Activated B cell treated with CpG ODN at 0.5 μM for 24 hours (primary cell): ENCODE data around the gene ANKRD13D. TPM values are rescaled to one million over a fixed set of nuclear protein-coding genes. Genes with fewer than 3 reads are reported as not detected.
A peak's percentile ranks its signal among the peaks of the same experiment; 100 is the strongest.

Source experiments
- ATAC-seq: fragments of 200-7000 bp; cut with Tn5 transposase; one replicate; pipeline ENCODE4 v1.10.0; 2021; ENCODE audit warnings: low read depth, mild to moderate bottlenecking, moderate library complexity
- CTCF ChIA-PET: fragments of 350-600 bp; sonication (Branson Sonifier 250); formaldehyde crosslinking; loops from one replicate; lab custom pipeline; 2021; ENCODE audit warnings: antibody characterized with exemption; lab: Charles Lee
- POLR2A ChIA-PET: fragments of 350-600 bp; sonication (Branson Sonifier 250); formaldehyde crosslinking; loops from one replicate; lab custom pipeline; 2021; ENCODE audit warnings: antibody characterized with exemption; lab: Charles Lee
- DNase-seq: peaks from one replicate; pipeline ENCODE4 v3.0.0; 2022
- H3K27ac Mint-ChIP-seq: one replicate; pipeline ENCODE4 v1.8.0; 2020; ENCODE audit warnings: mixed read lengths
- H3K27me3 Mint-ChIP-seq: one replicate; pipeline ENCODE4 v1.8.0; 2021; ENCODE audit warnings: mixed read lengths
- H3K36me3 Mint-ChIP-seq: one replicate; pipeline ENCODE4 v1.8.0; 2021; ENCODE audit warnings: low read depth, mixed read lengths
- H3K4me1 Mint-ChIP-seq: one replicate; pipeline ENCODE4 v1.8.0; 2021; ENCODE audit warnings: mixed read lengths
- H3K4me3 Mint-ChIP-seq: one replicate; pipeline ENCODE4 v1.8.0; 2020; ENCODE audit warnings: mild to moderate bottlenecking, mixed read lengths
- H3K9me3 Mint-ChIP-seq: one replicate; pipeline ENCODE4 v1.8.0; 2020; ENCODE audit warnings: mixed read lengths
- intact Hi-C: fragments of 100-400 bp; cut with micrococcal nuclease; formaldehyde crosslinking; loops from one replicate; pipeline ENCODE4 v1.15.1; 2024
- total RNA-seq: library from RNA; stranded (reverse); gene quantifications from 2 replicates; pipeline ENCODE4 v1.2.3, GENCODE V29; 2022
- TF ChIP-seq, protein P1 (sequence below): fragments of 200-600 bp; IDR thresholded peaks from one replicate; pipeline ENCODE4 v1.8.0; 2022; ENCODE audit warnings: antibody characterized with exemption, mild to moderate bottlenecking

The ANKRD13D gene
- total RNA-seq, 1 donor from 2014 or later, result 116 TPM

DNA sequence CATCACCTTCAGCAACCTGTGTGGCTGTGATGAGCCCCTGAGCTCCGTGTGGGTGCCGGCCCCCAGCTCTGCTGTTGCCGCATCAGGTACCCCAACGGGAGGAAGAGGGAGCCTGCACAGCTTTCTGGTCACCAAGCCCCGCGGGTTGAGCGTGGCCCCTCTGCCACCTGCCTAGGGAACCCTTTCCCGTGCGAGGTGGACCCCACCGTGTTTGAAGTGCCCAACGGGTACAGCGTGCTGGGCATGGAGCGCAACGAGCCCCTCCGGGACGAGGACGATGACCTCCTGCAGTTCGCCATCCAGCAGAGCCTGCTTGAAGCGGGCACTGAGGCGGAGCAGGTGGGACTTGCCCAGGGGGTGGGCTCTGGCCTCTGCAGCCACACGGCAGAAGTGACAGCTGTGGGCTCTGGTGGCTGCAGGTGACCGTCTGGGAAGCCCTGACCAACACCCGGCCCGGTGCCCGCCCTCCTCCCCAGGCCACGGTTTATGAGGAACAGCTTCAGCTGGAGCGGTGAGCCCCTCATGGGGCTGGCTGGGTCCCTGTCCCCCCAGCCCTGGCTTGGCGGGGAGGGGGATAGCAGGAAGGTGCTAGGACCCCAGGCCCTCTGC lies 12.3 kb downstream of the ANKRD13D start:
- H3K4me3 Mint-ChIP-seq, result no peak overlapping the region
- peak; percentile 7 for DNase-seq
- H3K9me3 Mint-ChIP-seq, result peaks cover 4% of the 10 kb centered on the region
- intact Hi-C loops, result no loop called here
- ChIA-PET CTCF (no interaction called here), POLR2A (interaction anchor here (1.0 to 1.4 kb wide), 3 partner anchors 13 to 33 kb away, joined by 3 to 4 read pairs (median 3); partner anchors contain the start of gene ANKRD13D)
- no peaks in the 10 kb centered on the region for H3K27me3 Mint-ChIP-seq
- TF ChIP-seq, protein P1, sequence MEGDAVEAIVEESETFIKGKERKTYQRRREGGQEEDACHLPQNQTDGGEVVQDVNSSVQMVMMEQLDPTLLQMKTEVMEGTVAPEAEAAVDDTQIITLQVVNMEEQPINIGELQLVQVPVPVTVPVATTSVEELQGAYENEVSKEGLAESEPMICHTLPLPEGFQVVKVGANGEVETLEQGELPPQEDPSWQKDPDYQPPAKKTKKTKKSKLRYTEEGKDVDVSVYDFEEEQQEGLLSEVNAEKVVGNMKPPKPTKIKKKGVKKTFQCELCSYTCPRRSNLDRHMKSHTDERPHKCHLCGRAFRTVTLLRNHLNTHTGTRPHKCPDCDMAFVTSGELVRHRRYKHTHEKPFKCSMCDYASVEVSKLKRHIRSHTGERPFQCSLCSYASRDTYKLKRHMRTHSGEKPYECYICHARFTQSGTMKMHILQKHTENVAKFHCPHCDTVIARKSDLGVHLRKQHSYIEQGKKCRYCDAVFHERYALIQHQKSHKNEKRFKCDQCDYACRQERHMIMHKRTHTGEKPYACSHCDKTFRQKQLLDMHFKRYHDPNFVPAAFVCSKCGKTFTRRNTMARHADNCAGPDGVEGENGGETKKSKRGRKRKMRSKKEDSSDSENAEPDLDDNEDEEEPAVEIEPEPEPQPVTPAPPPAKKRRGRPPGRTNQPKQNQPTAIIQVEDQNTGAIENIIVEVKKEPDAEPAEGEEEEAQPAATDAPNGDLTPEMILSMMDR, result no peak
- H3K4me1 Mint-ChIP-seq, result peaks cover 3% of the 10 kb centered on the region
- no peak overlapping the region for H3K27ac Mint-ChIP-seq
- no peak for ATAC-seq
- H3K36me3 Mint-ChIP-seq, result peaks cover 50% of the 10 kb centered on the region

DNA sequence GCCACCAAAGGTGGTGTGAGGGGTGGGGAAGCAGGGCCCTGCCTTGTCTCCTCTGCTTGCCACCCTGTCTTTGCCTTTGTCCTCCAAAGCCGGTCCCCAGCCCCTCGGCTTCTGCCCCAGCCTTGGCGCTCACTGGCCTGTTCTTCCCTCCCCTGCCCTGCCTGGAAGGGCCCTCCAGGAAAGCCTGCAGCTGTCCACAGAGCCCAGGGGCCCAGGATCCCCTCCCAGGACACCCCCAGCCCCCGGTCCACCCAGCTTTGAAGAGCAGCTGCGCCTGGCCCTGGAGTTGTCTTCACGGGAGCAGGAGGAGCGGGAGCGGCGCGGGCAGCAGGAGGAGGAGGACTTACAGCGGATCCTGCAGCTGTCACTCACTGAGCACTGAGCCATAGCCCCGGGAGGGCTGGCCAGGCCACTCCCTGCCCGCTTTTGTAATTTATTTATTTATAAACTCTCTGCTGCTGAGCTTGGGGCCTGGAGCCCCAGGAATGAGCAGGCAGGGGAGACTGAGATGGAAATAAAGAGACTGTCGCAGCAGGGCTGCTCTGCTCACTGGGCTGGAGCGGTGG lies 12.9 kb downstream of the ANKRD13D start:
- Mint-ChIP-seq H3K4me3 (no peak overlapping the region), H3K9me3 (peaks cover under 1% of the 10 kb centered on the region), H3K36me3 (peaks cover 44% of the 10 kb centered on the region), H3K27me3 (no peaks in the 10 kb centered on the region), H3K27ac (no peak overlapping the region), H3K4me1 (peaks cover 3% of the 10 kb centered on the region)
- intact Hi-C loops, result no loop called here
- ChIA-PET POLR2A (interaction anchor here (0.7 to 2.9 kb wide), 5 partner anchors 13 to 158 kb away, joined by 3 to 13 read pairs (median 3); partner anchors contain the start of genes ANKRD13D and POLD4), CTCF (no interaction called here)
- TF ChIP-seq, protein P1, result no peak
- DNase-seq, result peak; percentile 14
- ATAC-seq, result no peak

DNA sequence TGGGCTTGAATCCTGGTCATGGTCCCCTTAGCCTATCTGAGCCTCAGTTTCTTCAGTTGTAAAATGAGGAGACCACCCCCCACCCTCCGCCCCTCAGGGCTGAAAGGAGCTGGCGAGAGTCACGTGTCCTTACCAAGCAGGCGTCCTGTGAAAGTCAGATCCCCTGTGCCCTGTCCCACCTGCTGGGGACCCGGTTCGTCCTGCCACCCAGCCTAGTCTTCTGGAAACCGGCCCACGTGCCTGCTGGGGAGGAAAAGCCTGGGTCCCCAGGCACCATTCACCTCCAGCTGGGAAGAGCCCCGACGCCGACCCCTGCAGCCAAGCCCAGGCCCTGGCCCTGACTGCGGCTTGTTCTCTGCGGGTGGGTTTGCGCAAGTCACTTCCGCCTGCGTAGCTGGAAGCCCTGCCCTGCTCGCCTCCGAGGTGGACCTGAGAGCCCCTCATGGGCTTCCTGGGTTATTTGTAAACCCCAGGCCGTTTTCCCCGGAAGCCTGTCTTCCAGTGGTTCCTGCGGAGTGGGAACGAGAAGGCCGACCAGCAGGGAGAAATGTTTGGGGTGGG lies 13.5 kb downstream of the ANKRD13D start:
- DNase-seq, result no peak
- TF ChIP-seq, protein P1, result no peak
- H3K4me3 Mint-ChIP-seq, result peak overlapping the region; percentile 19
- H3K27ac Mint-ChIP-seq, result no peak overlapping the region
- no peak for ATAC-seq
- H3K27me3 Mint-ChIP-seq, result no peaks in the 10 kb centered on the region
- H3K4me1 Mint-ChIP-seq, result peaks cover 3% of the 10 kb centered on the region
- H3K9me3 Mint-ChIP-seq, result no peaks in the 10 kb centered on the region
- H3K36me3 Mint-ChIP-seq, result peaks cover 43% of the 10 kb centered on the region
- ChIA-PET CTCF (no interaction called here), POLR2A (interaction anchor here (0.6 to 2.9 kb wide), 11 partner anchors 9 to 184 kb away, joined by 3 to 13 read pairs (median 3); partner anchors contain the start of genes ANKRD13D, KDM2A and POLD4)
- intact Hi-C loops, result no loop called here

DNA sequence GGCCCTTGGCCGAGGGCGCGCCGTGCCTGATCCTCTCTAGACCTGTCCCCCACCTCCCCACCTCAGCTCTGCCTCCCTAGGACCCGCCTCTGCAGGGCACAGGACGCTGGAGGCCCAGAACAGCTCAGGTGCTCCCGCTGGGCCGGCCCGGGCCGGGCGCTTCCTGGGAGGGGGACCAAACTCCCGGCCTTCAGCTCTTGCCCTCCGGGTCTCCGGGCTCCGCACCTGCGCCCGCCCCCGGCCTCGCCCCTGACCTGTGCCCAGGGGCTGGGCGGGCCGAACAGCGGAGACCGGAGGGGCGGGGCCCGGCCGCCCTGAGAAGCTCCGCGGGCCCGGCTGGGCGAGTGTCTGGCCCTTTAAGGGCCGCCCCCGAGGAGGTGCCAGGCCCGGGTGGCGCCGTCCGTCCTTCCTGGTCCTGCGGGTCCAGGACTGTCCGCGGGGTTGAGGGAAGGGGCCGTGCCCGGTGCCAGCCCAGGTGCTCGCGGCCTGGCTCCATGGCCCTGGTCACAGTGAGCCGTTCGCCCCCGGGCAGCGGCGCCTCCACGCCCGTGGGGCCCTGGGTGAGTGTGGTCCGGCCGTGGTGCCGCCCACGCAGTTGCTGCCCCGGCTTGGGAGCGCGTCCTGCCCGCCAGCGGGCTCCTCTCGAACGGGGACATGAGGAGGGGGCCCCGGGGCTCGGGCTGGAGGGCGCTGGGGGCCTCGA lies 14.2 kb downstream of the ANKRD13D start, which contains the start of gene SSH3:
TSS of gene SSH3 (plus strand) at position 399 of the 703 bp plus-strand sequence. CDS start at position 495, 96 bp downstream.
- CTCF ChIA-PET, result interaction anchor here (1.1 kb wide), 1 partner anchor 79 kb away, joined by 3 read pairs; no protein-coding TSS in a partner anchor

More for the DNA sequence above, 14.2 kb downstream of the ANKRD13D start, which contains the start of gene SSH3:
- no peaks in the 10 kb centered on the region for H3K27me3 Mint-ChIP-seq
- H3K27ac Mint-ChIP-seq, result no peak within 1 kb of the TSS
- TF ChIP-seq, protein P1, result no peak
- peaks cover 3% of the 10 kb centered on the region for H3K4me1 Mint-ChIP-seq
- ATAC-seq (peak; percentile 89), DNase-seq (peak; percentile 46)
- intact Hi-C loops, result no loop called here
- peak within 1 kb of the TSS; percentile 19 for H3K4me3 Mint-ChIP-seq
- H3K9me3 Mint-ChIP-seq, result no peaks in the 10 kb centered on the region
- POLR2A ChIA-PET, result interaction anchor here (0.6 to 2.9 kb wide), 10 partner anchors 9 to 184 kb away, joined by 3 to 13 read pairs (median 3); partner anchors contain the start of genes ANKRD13D, KDM2A and POLD4
- peaks cover 36% of the 10 kb centered on the region for H3K36me3 Mint-ChIP-seq
